Stimulated activated CD8-positive, alpha-beta memory T cell treated with anti-CD3 and anti-CD28 coated beads, Interleukin-15, amount 100 ng/mL, for 1 hour (primary cell): ENCODE data around the gene FAM118A.
"Not testable (repeated sequence)": the region's sequence is repeated elsewhere in the genome, so short reads cannot be mapped to it uniquely, and the experiment has no call there.

Experiments
- DNase-seq: peaks from one replicate; pipeline ENCODE4 v3.0.0-alpha.2; 2020; ENCODE audit warnings: low read depth

The FAM118A gene

DNA sequence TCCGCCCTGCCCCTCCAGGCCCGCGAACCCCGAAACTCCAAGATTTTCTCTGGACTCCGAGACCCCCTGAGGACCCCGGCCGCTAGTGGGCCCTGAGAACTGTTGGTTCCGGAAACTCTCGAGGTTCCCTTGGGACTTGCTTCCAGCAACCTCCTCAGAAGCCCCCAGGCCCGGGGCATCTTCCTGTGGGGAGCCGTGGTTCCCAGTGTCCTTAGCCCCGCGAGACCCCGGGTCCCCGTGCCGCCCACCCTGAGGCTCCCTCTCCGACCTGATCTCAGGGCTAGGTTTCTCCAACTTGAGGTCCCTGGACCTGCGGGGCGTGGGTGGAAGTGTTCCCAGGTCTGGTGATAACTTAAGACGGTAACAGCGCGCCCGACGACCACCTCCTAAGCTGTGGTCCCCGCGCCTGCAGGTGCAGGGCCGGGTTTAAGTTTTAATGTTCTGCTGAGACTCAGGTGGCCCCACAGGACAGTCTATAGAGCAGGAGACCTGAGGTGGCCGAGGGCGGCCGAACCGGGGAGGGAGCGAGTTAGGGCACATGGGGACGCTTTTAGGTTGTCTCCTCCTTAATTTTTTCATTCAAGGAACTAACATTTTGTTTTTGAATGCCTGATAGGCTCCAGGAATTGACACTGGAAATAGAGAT lies 720 bp downstream of the FAM118A start:
- DNase-seq = no peak

DNA sequence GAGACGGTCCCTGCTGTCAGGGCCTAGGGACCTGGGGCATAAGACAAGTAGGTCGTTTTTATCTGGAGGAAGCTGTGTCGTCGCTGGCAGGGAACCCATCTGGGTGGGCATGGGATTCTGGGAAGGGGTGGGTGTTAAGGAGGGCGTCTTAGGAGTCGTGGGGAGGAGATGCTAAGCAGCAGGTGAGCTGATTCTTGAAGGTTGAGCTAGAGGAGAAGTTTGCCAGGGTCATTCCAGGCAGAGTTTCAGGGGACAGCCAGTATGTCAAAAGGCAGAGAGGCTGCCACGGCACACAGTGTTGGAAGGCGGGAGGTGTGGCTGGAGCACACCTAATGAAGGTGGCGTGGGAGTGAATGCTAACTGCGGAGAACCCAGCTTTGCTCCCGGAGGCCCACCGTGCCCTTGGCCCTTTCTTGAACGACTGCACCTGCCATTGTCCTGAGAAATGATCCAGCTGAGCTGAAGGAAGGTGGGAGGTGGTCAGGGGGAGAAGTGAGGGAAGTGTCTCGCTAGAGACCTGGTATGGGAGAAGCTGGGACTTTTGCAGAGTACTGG lies 1.3 kb downstream of the FAM118A start:
- DNase-seq = no peak

DNA sequence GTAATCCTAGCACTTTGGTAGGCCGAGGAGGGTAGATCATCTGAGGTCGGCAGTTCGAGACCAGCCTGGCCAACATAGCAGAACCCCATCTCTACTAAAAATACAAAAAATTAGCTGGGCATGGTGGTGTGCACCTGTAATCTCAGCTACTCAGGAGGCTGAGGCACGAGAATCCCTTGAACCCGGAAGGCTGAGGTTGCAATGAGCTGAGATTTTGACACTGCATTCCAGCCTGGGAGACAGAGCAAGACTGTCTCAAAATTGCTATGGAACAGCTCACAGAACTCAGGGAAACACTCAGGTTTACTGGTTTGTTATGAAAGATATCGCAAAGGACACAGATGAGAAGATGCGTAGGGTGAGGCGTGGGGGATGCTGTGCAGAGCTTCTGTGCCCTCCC lies 2.7 kb downstream of the FAM118A start:
- DNase-seq = no peak

DNA sequence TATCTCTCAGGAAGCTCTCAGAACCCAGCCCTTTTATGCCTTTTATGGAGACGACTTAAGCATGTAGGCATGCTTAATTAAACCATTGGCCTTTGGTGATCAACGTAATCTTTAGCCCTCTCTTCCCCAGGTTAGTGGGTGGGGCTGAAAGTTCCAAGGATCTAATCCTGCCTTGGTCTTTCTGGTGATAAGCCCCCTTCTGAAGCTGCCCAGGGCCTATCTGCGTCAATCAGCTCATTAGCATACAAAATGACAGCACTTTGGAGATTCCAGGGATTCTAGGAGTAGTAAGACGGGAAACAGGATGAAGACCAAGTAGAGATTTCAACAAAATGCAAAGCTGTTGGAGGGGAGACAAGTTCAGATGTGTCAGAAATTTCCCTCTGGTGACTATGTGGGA lies 3.1 kb downstream of the FAM118A start:
- DNase-seq = no peak

GRCh38 chr22:45314054-45314721 lies 4.5 kb downstream of the FAM118A start:
- no peak for DNase-seq

DNA sequence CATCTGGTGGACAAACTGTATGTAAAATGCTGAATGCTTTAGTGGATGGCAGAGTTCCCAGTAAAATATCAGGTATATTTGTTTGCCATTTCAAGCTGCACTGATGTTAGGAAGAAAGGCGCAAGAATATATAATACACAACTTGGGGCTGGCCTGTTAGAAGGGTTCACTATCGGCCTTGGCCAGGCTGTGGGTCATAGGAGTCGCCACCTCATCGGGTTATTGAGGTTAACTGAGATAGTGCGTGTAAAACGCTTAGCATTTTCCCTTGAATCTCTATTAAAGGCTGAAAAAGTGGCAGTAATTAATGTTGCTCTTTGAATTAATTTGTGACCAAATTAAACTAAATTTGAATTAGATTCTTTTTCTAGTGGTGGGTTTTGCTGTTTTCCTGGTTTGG lies 5.1 kb downstream of the FAM118A start:
- no peak for DNase-seq

GRCh38 chr22:45316796-45317526 lies 7.2 kb downstream of the FAM118A start:
- DNase-seq = no peak

DNA sequence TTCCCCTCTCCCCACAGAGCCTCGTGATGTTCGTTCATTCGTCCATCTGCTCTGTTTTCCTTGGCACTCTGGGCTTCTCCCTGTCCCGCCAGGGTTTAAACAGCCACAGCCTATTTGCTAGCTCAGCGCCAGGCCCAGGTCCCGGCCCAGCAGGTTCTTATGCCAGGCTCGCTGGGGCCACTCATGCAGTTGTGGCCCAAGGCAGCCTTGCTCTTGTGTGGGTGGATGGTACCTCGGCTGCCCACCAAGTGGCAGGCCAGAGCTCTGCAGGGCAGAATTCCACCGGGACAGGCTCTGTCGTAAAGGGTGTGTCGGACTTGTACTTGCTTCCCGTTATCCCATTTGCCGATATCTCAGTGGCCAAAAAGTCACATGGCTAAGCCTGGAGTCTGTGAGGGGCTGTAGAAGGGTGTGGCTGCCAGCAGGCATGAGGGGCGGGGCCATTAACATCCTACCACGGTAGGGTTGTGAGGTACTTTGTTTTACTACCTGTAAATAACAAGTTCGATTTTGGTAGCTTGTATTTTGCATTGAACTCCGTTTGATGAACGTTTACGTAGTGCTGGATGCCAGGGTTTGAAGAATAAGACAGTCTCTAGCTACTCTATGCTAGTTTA lies 7.9 kb downstream of the FAM118A start:
- no peak for DNase-seq

DNA sequence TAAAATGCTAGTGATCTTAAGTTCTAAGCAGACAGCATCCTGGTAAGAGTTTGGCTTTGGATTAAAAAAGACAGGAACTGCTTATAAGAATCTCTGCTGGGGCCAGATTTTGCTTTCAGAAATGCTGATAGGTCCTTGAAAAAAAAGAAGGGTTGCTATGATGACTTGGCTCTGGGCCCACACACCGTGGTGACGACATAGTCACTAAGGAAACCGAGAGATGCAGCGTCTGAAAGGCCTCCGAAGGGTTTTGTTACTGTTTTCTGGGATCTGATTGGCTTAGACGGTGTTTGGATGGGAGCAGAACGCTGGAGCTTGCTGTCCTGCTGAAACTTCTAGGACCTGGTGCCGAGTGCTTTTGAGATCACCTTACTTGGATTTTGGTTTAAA lies 8.4 kb downstream of the FAM118A start:
- peak; percentile 75 for DNase-seq

GRCh38 chr22:45318558-45319323 lies 9.0 kb downstream of the FAM118A start:
- no peak for DNase-seq

- DNase-seq = no peak
These were observed 9.6 kb downstream of the FAM118A start for GRCh38 chr22:45319324-45319685.

DNA sequence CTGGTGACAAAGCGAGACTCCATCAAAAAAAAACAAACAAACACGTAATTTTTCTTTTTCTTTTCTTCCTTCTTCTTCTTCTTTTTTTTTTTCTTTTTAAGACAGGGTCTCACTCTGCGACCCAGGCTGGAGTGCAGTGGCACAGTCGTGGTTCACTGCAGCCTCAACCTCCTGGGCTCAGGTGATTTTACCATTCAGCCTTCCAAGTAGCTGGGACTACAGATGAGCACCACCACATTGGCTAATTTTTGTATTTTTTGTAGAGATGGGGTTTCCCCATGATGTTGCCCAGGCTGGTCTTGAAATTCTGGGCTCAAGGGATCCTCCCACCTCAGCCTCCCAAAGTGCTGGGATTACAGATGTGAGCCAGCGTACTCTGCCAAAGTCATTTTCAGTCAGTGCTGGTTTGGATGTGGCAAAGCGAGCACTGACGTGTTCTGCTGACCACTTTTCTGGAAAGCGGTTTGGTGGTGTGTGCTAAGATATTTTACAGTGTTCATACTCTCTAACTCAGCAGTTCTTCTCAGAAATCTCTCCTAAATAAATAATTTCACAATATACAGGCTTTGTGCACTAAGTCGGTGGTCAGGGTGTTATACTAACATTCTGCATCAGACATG lies 10.7 kb downstream of the FAM118A start:
- DNase-seq = no peak

- DNase-seq = no peak
These were observed 12.1 kb downstream of the FAM118A start for GRCh38 chr22:45321827-45322226.

DNA sequence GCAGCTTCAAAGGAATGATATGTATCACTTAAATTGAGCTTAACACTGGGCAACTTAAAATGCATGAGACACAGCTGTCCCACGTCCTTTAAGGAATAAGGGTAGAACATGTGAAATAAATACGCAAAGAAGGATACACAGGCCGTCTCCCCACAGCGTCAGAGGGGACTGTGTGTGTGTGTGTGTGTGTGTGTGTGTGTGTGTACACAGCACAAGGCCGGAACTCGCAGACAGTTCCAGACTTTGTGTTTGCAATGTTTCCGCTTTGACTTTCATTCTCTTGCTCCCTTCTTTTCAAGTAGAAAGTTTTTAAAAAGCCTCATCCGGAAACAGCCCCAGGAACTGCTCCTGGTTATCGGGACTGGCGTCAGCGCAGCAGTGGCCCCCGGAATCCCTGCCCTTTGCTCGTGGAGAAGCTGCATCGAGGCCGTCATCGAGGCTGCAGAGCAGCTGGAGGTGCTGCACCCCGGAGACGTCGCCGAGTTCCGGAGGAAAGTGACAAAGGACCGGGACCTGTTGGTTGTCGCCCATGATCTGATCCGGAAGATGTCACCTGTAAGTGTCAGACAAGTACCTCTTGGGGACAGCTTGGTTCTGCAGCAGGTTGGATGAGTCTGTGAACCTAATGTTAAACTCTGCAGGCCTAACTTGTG lies 13.3 kb downstream of the FAM118A start:
- no peak for DNase-seq

GRCh38 chr22:45323695-45324094 lies 14.0 kb downstream of the FAM118A start:
- no peak for DNase-seq

- DNase-seq = no peak
These were observed 14.6 kb downstream of the FAM118A start for GRCh38 chr22:45324311-45324711.

- DNase-seq = not testable (repeated sequence)
These were observed 18.5 kb downstream of the FAM118A start for GRCh38 chr22:45328261-45328660.

DNA sequence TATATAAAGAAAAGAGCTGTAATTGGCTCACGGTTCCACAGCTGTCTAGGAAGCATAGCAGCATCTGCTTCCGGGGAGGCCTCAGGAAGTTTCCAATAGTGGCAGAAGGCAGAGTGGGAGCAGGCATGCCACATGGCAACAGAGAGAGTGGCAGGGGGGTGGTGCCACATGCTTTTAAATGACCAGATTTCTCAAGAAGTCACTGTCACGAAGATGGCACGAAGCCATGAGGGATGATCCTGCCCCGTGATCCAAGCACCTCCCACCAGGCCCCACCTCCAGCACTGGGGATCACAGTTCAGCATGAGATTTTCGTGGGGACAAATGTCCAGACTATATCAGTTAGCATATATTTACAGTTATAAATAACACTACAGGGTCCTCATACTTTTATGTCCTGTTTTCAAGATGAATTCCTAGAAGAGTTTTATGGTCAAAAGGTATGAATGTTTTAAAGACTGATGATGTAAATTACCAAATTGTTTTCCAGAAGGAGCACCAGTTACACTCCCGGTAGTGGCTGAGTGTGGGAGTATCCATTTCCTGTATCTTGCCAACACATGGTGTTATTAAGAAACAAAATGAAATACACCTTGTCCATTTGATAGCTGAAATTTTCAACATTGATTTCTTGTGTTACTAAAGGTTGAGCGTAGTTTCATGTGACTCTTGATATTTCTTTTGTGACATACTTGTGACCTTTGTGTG lies 19.2 kb downstream of the FAM118A start:
- DNase-seq = no peak

DNA sequence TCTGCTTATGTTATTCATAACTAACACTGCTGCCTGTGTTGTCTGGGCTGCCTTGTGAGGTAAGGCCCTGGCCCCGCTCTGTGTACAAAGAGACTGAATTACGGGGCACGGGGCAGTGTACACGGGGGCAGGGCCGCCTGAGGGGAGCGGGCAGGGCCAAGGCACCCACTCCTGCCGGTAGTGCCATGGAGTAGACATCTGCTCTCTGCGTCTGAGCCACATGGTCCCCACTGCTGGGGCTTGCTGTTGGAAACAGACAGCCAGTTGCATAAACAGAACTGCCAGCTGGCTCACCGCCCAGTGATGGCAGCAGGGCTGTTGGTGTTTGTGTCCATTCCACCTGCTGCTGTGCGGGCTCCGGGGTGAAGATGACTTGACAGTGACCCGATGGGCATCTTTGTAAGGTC lies 19.8 kb downstream of the FAM118A start:
- no peak for DNase-seq

DNA sequence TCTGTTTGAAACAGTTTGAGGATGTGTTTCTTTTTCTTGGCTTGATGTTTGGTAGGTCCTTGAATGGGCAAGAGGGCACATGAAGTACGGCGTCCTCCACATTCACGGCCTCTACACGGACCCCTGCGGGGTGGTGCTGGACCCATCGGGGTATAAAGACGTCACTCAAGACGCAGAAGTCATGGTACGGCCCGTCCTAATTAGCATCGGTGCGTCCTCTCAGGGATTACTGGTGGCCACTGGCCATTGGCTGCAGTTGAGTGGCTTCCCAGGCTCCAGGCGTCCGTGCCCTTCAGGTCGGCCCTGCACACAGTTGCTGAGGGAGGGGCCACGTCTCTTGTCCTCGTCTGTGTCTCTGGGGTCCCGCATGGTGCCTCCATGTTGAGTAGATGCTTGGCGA lies 20.8 kb downstream of the FAM118A start:
- no peak for DNase-seq
